Suppressor macrophage treated with lipopolysaccharide for 1 hour (primary cell): ENCODE measurements around the gene PAK1.
A peak's percentile ranks its signal among the peaks of the same experiment; 100 is the strongest.

ENCODE experiments used
- DNase-seq, 3 donors: peaks; one replicate each; pipeline ENCODE4 v3.0.0-alpha.2; 2020 to 2022

PAK1 gene

GRCh38 chr11:77472991-77473800, 698 bp downstream of the PAK1 start:
- DNase-seq = peak; percentile 37 to 73 (median 44)

GRCh38 chr11:77471558-77472193, 2.2 kb downstream of the PAK1 start:
- peak; percentile 47 to 69 (median 51) for DNase-seq

DNA sequence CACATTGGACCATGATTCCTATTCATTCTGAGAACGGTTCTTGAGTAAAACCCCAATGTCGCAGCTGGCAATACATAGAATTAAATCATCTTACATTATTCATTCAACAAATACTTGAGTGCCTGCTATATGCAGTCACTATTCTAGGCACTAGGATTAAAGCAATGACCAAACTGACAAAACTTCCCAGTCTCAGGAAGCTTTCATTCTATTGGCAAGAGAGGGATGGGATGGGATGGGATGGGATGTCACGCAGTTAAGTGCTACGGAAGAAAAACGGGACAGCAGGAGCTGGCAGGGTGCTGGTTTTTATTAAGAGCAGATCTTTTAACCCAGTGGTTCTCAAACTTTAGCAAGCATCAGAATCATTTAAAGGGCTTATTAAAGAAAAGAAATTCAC, 2.9 kb downstream of the PAK1 start:
- no peak for DNase-seq

DNA sequence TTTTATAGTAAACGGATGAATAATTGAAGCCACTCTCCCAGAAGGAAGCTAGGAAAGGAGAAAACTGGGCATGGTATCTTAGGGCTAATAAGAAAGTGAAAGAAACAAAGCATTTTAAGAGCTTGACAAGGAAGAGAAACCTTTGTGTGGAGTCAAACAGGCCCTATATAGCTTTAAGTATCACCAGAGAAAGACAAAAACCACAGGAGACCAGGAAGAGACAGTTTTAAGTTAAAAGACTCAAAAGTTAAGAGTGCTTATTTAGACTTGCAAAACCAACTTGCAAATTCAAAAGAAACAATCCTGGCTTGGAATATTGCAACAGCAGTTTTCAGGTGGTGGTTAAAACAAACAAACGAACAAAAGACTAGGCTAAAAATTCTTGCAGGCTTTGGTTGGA, 3.4 kb downstream of the PAK1 start:
- DNase-seq = peak in 1 of 3 donors; percentile 38

DNA sequence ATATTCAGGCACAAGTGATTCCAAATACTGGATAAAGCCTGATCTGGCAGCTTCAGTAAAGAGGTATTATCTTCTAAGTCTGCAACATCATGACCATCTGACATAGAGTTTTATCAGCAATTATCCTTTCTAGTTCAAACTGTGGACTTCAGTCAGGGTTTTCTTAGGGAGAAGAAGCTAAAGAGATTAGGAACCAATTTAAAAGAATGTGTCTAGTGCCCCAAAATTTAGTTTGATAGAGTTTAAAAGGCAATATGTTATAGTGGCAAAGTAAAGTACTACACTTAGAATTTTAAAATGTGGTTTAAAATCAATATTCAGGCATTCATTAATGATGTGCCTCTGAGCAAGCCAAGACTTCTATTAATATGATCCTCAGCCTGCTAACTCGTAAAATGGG, 5.4 kb downstream of the PAK1 start:
- DNase-seq = no peak

GRCh38 chr11:77467993-77468392, 5.9 kb downstream of the PAK1 start:
- no peak for DNase-seq

DNA sequence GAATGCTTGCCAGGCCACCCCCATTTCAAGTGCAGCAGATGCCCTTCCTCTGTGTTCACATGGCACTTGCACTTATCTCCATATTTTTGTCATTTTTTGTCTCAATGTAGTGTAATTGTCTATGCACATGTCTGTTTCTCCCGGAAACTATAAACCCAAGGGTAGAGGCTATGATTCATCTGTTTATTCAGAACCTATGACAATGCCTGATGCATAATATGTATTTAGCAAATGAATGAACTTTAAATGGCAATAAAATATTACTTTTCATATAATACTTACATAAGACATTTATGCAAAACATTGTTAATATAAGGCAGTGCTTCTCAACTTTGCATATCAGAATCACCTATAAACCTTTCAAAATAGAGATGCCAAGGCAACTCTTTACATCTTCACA, 6.7 kb downstream of the PAK1 start:
- no peak for DNase-seq

- DNase-seq = no peak
Measured at GRCh38 chr11:77457340-77457739, 16.6 kb downstream of the PAK1 start.

DNA sequence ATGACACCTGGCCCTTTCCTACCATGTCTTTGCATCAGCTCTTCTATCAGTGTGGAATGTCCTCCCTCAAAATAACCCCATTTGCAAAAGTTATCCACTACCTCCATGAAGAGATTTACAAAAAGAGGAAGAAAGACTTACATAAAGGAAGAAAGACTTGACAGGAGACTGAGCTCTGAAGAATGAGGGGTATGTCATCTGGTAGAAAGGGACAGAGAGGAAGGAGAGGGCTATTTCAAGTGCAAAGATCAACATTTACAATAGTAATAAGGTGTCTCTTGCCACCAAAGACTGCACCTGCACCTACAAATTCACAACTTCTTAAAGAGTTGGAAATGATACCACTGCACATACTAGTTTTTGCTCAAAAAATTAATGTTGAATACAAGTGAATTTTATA, 18.2 kb downstream of the PAK1 start:
- DNase-seq = no peak

- no peak for DNase-seq
Measured at GRCh38 chr11:77454867-77455655, 18.8 kb downstream of the PAK1 start.

DNA sequence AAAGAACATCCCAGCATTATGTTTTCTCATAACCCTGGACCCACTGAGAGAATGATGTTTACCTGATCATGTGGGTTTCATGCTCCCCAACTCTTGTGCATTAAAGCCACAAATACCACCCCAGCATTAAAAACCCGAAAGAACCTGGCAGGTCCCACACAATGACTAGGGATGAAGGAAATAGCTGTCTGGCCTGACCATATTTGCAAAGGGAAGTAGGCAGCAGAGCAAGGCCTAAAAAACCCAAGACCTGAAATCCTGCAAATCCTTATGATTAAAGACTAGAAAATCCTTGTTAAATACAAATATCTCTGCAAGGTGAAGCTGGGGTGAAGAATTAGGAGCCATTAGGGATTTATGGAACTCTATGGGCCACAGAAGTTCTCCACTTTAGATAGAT, 23.7 kb downstream of the PAK1 start:
- no peak for DNase-seq

DNA sequence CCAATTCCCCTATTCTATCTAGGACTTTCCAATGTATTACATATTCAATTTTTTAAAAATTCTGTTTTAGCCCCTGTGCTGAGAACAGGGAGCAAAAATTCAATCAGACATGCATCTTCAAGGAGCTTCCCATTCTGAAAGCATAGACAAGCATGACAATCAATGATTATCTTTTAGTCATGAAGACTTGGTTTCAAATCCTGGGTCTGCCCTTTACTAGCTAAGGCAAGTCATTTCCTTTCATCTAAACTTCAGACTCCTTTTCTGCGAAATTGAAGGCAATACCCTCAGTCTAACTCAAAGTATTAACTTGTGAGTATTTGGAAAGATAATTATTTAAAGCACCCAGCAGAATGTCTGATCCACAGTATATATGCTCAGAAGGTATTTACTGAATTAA, 24.1 kb downstream of the PAK1 start:
- DNase-seq = no peak

DNA sequence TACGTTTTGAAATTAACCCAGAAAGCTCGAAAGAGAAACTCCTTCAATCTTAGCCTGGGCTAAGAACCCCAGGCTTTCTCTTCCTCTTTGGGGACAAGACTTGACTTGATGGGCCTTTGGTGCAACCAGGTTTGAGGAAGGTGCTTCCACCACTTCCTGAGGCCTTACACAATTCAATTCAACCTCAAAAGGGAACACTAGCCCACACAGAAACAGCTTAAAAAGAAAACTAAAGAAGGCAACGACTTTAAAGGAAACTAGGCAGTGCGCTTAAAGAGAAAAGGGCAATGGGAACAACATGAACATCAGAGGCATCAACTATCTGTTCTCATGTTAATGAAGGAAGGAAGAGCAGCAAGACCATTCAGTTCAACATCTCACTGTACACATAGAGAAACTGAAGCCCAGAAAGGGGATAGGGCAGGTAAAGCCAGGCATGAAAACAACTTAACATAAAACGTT, 24.8 kb downstream of the PAK1 start:
- peak; percentile 59 to 71 (median 63) for DNase-seq

- DNase-seq = no peak
Measured at GRCh38 chr11:77448269-77448668, 25.6 kb downstream of the PAK1 start.

- DNase-seq = no peak
Measured at GRCh38 chr11:77446911-77447629, 26.8 kb downstream of the PAK1 start.

DNA sequence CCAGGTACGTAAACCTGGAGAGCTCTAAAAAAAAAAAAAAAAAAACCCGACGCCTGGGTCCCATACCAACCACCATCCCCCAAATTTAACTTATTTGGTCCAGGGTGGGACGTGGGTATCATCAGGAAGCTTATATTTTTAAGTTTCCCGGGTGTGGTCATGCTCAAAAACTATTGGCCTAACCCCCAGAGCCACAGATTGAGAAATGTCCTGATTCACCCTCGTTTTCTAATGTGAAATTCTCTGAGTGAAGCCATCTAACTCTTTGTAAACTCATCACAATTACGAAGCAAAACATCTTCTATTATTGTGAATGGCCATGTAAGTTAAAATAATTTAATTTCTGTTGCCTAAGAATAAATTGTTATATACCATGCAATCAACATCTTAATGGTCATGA, 29.6 kb downstream of the PAK1 start:
- peak; percentile 43 to 73 (median 64) for DNase-seq

DNA sequence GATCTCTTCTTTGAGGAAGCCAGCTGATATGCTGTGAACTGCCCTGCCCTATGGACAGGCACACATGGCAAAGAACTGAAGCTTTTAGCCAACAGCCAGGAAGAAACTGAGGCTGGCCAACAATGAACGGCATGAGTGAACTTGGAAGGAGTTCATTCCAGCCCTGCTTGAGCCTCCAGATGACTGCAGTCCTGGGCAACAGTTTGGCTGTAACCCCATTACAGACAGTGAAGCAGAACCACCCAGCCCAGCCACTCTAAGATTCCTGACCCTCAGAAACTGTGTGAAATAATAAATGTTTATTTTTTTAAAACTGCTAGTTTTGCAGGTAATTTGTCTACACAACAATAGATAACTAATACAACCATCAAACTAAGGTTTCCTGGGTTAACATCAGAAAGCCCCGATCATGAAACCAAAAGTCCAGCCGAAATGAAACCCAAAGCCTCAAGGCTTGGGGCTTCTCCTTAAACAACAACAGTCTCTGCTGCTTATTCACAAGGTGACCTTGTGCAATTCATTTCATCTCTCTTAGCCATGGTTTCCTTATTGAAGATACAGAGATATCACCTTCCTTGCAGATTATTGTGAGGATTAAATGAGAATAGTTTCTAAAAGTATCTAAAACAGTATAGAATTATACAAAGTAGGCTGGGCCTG, 31.4 kb downstream of the PAK1 start:
- DNase-seq = peak in 1 of 3 donors; percentile 28

DNA sequence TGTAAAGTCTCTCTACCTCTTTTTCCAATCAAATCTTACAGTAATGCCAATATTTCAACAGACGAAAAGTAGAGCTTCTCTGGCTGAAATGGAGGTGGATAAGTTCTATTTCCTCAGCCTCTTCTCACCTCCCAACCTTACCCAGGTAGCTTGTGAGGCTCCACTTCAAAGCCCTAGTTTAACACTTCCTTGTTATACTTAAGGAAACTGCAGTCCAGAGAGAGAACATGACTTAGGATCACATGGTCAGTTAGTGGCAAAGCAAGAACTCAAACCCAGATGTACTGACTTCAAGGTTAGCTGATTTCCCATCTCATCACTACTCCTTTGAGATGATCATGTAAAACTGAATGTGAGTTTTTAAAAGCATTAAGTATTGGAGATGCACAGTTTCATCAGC, 32.5 kb downstream of the PAK1 start:
- DNase-seq = peak in 2 of 3 donors; percentile 27 to 44

DNA sequence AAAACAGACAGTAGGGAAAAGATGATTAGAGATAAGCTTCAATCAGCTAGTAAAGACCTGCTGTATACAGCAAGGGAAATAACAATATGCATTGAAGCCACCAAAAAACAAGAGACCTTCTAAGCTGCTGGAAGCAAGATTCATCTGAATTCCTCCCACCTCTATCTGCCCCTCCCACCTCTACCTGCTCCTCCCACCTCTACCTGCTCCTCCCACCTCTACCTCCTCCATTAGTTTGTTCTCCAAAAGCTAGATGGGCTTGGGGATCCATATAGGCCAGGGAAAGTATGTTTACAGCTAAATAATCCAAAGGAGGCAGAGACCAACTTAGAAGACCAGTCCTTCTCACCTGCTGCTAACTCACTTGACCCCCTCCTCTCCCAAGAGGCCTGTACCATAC, 33.2 kb downstream of the PAK1 start:
- no peak for DNase-seq

- DNase-seq = no peak
Measured at GRCh38 chr11:77438487-77438886, 35.4 kb downstream of the PAK1 start.

GRCh38 chr11:77436969-77437368, 36.9 kb downstream of the PAK1 start:
- DNase-seq = no peak

DNA sequence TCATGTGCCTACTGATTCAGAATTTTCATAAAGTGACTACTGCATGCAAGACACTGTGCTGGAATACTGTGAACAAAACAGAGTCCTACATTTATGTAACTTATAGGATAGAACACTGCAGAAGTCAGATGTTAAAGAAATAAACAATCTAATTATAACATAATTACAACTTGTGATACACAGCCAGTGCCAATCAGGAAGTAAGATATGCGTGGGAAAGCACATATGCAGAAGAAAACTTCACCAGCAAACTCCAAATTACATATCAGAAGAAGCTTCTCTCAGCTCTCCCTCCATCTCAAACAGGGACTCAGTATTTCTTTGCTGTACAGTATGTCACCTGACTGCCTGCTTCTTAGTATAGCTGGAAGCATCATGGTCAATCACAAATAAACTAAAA, 37.4 kb downstream of the PAK1 start:
- DNase-seq = peak in 2 of 3 donors; percentile 21 to 45
